Hematopoietic multipotent progenitor cell (in vitro differentiated cells): ENCODE data around the gene ZFP36. TPM values are rescaled to one million over a fixed set of nuclear protein-coding genes. Genes with fewer than 3 reads are reported as not detected.
"Not testable (repeated sequence)": the region's sequence is repeated elsewhere in the genome, so short reads cannot be mapped to it uniquely, and the experiment has no call there.

Source experiments
- DNase-seq, 3 donors: peaks; one replicate each; pipeline ENCODE4 v3.0.0-alpha.2; 2011 to 2015; ENCODE audit warnings: low read depth in 2 of 3, low spot score in 2 of 3
- total RNA-seq: library from RNA; depleted of rRNA; stranded (reverse); fragments of >200 nt; gene quantifications from one replicate; pipeline ENCODE4 v1.2.3, GENCODE V29; 2012

Gene ZFP36
- 98.3 TPM for total RNA-seq

DNA sequence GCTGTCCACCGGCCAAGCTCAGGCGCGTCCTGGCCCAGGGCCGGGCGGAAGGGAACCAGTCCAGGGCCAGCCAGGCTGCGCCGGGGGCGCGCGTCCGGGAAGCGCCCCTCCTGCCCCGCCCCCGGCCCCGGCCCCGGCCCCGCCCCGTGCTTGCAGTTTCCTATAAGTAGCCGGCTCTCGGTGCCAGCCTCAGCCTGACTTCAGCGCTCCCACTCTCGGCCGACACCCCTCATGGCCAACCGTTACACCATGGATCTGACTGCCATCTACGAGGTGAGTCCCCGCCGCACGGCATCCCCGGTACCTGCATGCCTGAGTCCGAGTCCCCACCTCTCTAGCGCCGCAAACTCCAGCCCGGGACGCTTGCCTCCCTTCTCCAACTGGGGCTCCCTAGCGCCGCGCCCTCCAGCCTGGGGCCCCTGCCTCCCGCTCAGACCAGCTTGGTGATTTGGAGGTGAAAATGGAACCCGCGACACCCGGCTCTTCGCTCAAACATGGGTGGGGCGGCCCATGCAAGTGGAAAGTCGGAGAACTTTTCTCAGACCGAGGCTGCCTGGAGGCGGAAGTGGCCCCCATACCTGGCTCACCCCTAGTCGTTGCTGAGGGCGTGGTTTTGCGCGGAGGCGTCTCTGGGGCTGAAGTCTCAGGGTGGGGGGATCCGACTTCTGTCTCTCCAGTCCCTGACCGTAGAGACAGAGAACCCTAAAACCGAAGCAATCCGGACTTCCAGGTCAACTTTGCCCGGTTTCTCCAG lies at the start of gene ZFP36:
Gene ZFP36 (plus strand): TSS at position 192 of the 754 bp plus-strand sequence. CDS start 58 bp downstream, at position 250.
- DNase-seq: peak; percentile 79 to 87 (median 86)

GRCh38 chr19:39359026-39359425 lies 47.6 kb upstream of the ZFP36 start:
- no peak for DNase-seq

GRCh38 chr19:39360599-39360998 lies 46.0 kb upstream of the ZFP36 start:
- no peak for DNase-seq

GRCh38 chr19:39362682-39363657 lies 43.7 kb upstream of the ZFP36 start:
- DNase-seq: no peak

DNA sequence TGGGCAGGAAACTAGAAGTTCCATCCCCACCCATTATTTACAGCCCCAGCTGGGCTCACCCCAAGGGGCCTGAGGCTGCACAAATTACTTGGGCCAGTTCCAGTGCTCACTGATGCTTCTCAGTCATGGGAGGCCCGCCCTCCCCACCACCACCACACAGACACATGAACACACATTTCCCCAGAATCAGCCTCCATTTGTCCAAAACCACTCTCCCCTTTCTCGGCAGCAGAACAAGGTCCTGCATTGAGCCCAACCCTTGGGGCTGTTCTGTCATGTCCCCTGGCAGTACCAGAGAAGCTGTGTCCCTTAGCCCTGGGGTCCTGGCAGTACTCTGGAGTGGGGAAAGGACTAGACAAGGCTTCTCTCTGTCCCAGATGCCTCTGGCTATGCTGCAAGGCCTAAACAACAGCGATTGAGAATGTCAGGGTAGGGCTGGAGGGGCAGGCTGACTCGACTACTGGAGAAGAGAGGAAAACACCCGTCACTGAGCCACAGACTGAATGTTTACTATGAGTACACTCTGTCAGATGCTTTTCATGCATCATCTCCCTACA lies 42.7 kb upstream of the ZFP36 start:
- no peak for DNase-seq

- DNase-seq: no peak
Measured at GRCh38 chr19:39365531-39365930, 41.1 kb upstream of the ZFP36 start.

DNA sequence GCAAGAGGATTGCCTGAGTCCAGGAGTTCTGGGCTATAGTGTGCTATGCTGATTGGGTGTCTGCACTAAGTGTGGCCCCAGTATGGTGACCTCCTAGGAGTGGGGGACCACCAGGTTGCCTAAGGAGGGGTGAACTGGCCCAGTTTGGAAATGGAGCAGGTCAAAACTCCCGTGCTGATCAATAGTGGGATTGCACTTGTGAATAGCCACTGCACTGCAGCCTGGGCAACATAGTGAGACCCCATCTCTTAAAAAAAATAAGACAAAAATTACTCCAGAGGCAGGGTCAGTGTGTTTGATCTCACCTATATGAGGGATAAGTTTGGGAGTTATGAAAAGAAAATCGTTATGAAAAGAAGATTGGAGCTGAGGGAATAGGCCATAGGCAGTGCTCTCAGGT lies 37.4 kb upstream of the ZFP36 start:
- DNase-seq: no peak

GRCh38 chr19:39370735-39371134 lies 35.9 kb upstream of the ZFP36 start:
- DNase-seq: no peak

- DNase-seq: no peak
Measured at GRCh38 chr19:39372047-39372802, 34.4 kb upstream of the ZFP36 start.

GRCh38 chr19:39372941-39373340 lies 33.7 kb upstream of the ZFP36 start:
- DNase-seq: no peak

- no peak for DNase-seq
Measured at GRCh38 chr19:39375929-39376328, 30.7 kb upstream of the ZFP36 start.

DNA sequence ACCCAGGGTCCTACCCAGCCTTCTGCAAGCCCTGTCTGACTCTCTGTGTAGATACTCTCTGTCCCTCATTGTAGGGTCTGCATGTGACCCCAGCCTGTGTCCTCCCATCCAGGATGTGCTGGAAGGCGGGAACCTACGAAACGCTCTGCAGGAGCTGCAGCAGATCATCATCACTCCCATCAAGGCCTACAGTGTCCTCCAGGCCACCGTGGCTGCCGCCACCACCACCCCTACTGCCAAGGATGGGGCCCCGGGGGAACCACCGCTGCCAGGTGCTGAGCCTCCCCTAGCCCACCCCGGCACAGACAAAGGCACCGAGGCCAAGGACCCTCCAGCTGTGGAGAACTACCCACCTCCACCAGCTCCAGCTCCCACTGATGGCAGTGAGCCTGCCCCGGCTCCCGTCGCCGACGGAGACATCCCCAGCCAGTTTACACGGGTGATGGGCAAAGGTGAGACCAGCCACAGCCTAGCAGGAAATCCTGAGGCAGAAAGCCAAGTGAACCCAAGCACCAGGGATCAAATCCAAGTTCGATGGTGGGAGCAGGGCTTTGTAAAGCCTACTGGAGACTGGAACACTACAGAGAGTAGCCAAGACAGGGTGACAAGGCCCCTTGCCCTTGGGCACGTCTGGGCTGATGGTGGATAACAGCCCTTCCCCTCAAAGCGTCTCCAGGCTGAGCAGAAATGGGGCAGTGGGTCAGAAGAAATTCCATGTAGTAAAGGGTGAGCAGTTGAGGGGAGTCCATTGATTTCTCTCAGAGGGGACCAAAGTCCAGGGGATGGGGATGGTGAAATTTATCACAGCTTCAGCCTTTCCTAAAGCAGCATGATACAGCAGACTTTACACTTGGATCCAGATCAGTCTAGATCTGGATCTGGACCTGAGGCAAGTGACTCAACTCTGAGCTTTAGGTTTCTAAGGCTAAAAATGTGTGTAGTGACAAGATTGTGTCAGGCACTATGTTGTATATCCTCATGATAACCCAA lies 29.0 kb upstream of the ZFP36 start:
- DNase-seq: no peak

- DNase-seq: not testable (repeated sequence)
Measured at GRCh38 chr19:39379366-39379765, 27.3 kb upstream of the ZFP36 start.

DNA sequence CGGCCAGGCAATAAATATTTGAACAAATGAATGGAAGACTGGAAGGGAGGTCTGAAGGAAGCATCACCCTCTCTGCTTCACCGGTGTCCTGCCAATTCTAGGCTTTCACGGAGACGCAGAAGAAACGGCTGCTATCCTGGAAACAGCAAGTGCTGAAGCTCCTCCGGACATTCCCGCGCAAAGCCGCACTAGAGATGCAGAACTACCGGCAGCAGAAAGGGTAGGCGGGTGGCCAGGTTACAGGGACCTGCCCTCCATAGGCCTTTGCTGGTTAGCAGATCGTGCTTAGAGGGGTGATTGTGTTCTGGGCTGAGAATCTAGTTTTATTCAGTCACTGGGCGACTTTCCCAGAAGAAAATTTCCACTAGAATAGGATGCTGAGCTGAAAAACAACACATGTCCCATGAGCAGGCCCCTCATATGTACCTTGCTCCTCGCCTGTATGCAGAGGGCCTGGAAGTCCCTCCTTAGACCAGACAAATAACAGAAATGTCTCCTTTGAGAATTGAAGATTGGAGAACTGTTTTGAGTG lies 26.7 kb upstream of the ZFP36 start:
- DNase-seq: no peak

DNA sequence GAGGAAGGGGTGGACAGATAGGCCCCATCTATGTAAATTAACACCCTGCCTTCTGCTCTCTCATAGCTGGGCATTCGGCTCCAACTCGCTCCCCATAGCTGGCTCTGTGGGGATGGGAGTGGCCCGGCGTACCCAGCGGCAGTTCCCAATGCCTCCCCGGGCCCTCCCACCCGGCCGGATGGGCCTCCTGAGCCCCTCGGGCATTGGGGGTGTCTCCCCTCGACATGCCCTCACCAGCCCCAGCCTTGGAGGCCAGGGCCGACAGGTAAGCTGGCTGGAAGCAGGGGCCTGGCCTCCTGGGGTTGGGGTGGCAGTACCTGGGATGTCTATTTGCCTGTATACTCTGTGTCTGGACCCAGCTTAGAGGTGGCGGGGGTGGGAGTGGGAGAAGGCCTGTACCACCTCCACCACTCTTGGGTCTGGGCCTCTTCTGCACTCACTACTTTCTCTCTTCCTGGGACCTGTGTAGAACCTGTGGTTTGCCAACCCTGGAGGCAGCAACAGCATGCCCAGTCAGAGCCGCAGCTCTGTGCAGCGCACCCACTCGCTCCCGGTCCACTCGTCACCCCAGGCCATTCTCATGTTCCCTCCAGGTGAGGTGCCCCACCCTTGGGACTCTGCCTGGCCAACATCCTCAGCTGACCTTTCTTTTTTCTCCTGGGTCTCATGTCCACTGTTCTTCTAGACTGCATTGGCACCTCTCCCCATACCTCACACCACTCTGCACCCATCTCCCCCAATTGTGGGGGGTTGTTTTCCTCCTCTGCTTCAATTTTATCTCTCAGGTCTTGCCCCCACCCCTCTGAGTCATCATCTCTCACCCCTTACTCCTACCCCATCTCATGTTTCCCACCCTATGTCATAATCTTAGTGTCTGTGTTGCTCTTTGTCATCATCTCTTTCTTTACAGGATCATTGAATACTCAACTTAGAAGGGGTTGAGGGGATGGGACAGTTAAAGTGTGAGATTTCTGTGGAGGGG lies 25.8 kb upstream of the ZFP36 start:
- DNase-seq: no peak

GRCh38 chr19:39381910-39382611 lies 24.6 kb upstream of the ZFP36 start:
- no peak for DNase-seq
